GM21360 (cell line): ENCODE results near the gene PSMC1.

ENCODE experiments used
- ATAC-seq: cut with Tn5 transposase; IDR thresholded peaks from one replicate; pipeline ENCODE4 v1.9.1; 2021; ENCODE audit warnings: mild to moderate bottlenecking, moderate library complexity; ENCODE audit not compliant: unreplicated experiment

PSMC1 gene

DNA sequence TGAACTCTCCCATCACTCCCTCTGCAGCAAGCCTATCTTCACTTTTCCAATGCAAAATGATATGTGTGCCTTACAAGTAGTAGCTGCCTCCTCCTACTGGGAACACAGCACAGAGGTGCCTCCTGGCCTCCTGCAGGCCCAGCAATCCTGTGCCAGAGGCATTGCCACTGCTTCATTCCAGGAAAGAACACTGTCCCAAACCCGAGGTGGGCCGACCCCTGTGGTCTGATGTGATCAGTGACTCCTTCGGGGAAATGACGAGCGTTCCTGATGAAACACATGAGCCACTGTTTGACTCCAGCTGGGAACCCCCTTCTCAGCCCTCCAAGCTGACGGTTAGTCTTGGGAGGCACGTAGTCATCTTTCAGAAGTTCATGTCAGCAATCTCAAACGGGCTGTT lies 19.5 kb downstream of the PSMC1 start:
- no peak for ATAC-seq

DNA sequence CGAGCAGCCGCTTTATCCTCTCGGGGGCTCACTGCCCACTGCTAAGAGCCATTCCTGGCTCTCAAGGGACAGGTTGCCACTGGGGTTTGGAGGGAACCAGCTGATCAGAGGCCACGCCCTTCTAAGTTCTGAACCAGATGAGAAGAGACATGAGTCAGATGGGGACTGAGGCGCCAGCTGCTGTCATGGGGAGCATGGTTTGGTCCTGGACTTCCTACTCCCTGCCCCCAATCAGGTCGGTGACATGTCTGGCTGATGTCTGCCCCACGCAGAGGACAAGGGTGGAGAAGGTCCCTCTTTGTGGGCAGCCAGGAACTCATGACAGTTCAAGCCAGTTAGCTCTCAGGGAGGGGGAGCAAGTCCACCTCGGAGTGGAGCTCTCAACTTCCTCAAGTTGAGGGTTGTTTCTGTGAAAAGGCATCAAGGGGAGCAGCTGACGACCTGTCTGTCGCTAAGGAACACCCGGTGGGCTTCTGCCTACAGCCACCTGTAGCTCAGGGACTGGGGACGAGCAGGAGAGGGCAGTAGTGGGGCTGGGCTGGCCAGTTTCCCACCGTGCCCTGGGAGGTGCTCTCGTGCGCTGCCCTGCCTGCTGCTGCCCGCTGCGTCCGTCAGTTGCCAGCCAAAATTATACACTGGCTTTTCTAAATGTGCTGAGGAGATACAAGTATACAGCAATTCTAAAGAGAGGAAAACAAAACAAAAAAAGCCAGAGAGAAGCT lies 20.5 kb downstream of the PSMC1 start:
- ATAC-seq: no peak

DNA sequence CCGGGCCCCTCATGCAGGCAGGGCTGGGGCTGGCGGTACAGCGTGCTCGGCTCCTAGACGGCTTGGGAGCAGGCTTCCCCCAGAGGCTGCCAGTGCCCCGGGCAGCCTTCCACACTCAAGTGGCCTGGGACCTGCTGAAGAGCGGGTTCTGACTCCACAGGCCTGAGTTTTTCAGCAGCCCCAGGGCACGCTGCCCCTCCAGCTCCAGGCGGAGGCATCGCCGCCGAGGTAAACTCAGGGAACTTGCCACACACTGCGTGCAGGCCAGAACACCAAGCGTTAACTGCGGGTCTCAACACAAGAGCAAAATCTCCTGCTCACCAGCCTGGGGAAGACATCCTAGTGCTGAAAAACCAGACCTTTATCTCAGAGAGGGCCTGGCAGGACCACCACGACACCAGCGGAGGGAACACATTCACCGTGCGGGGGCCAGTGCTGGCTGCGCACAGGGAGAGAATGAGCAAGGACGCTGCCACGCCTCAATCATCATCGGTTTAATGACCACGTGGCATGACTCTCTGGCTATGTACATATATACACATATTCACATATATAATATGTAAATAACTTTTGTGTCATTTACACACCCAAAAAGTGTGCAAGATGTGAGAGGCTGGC lies 21.3 kb downstream of the PSMC1 start:
- ATAC-seq: no peak

DNA sequence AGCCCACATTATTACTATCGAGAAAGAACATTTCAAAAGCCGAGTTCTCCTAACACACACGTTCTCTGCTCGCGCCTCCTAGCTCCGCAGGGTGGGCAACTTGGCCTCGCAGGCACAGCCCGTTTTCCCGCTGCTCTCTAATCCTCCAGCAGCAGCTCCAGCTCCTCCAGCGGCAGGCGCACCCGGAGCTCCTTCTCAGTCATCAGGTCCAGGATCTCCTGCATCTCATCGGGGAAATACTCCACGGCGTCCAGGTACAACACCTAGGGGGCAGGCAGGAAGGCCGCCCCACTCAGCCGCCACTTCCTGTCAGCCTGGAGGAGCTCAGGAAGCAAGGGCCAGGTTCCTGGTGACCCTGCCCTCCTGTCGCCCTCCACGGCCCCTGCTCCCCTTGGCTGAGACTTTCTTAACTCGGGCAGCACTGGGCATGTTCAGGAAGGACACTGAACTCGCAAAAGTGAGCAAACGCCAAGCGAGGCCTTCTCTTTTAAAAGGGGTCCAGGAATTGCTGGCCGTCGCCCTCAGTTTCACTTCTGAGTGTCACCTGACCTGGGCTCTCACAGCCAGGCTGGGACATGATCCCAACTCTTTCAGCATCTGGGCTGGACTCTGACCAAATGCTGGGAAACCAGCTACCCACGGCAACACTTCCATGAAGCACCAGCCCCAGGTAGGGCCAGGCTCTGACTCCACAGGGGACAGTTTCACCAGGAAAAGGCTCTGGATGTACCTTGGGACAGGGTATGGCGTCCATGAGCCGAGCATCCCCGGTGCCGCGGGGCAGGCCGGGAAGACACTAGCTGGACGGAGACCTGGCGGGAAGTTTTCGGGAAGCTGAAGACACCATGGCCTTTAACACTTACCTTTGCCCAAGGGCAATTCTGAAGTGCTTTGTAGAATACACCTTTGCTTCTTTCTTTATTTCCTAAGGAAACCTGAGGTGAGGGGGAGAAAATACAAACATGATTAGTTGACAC lies 22.1 kb downstream of the PSMC1 start:
- no peak for ATAC-seq

DNA sequence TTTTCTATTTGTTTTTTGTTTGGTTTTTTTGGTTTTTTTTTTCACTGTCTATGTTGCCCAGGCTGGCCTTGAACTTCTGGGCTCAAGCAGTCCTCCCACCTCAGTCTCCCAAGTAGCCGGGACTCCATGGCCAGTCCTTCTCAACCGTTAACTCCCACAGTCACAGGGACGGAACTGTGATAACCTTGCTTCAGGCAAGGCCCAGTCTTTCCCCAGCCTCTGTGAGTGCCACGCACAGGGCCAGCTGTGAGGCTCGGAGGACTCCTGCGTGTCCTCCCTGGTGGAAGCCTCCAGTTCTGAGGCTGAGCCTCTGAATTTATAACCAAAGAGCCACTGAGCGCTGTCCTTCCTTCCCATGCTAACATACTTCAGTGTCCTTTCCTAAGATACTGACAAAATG lies 23.7 kb downstream of the PSMC1 start:
- ATAC-seq: no peak

DNA sequence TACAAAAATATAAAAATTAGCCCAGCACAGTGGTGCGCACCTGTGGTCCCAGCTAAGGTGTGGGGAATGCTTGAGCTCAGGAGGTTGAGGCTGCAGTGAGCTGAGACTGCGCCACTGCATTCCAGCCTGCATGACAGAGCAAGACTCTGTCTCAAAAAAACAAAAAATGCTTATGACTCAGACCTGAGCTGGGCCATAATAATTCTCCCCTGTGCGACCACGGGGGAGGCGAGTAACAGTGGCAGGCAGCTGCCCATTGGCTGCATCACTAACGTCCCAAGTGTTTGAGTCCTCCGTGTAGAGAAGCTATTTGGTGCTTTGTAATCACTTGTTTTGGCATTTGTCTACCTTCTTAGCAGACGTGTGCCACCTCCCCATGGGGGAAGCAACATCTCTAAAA lies 24.9 kb downstream of the PSMC1 start:
- ATAC-seq: no peak

DNA sequence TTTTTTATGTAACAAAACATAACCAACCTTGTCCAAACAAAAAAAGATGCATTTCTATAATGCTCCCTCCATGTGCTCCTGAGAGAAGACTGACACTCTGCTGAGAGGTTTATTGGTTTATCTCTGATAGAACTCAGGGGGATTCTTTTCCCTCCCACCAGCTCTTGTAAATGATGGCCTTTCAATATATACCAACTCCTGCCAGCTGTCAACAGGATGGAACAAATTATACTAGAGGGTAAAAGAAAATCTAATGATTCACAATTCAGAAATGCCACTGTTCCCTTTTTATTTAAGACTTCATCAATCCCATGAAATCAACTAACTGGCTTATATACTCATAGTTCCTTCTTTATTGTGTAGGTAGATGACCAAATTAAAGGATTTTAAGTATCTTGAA lies 25.4 kb downstream of the PSMC1 start:
- no peak for ATAC-seq

DNA sequence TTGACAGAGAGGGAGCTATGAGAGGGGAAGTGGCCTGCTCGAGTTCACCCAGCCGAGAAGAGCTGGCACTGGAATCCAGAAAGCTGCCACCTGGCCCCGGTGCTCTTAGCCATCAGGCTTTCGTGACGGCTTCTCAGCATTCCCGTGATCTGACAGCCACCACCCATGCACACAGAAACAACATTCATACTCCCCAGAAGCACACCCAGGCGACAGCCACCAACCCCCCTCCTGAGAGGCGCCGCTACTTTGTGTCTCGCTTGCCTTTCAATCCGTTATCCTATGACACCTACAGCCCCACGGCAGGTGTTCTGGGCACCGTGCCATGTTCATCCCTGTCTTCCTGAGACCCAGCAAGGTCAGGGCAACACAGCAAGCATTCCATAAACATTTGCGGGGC lies 31.4 kb downstream of the PSMC1 start:
- ATAC-seq: no peak

DNA sequence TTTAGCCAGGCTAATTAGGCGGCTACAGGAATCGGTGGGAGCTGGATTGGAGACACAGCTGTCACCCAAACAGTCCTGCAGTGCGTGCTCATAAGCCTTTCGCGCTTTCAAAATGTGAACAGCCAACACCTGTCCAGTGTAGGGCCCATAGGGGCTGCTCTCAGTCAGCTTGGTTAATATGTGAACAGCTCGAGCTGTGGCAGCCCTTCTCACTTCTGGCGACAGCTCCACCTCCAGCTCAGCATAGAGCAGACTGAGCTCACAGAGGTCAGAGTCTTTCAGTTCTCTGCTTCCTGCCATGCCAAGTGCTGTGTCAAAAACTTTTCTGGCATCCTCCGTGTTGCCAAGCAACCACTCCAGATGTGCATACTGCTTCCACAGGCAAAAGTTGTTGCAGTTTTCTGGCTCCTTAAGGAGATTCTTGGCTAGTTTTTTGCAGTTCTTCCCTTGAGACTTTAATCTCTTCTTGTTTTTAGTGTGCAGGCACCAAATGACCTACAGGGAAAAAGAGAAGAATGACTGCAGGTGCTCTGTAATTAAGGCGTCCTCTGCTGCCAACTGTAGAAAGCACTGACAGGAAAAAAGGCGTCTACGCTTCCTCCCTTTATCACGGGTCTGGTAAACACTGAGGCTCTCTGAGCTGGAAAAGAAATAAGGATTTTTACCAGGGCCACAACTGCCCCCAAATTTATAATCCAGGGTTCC lies 32.5 kb downstream of the PSMC1 start:
- no peak for ATAC-seq

DNA sequence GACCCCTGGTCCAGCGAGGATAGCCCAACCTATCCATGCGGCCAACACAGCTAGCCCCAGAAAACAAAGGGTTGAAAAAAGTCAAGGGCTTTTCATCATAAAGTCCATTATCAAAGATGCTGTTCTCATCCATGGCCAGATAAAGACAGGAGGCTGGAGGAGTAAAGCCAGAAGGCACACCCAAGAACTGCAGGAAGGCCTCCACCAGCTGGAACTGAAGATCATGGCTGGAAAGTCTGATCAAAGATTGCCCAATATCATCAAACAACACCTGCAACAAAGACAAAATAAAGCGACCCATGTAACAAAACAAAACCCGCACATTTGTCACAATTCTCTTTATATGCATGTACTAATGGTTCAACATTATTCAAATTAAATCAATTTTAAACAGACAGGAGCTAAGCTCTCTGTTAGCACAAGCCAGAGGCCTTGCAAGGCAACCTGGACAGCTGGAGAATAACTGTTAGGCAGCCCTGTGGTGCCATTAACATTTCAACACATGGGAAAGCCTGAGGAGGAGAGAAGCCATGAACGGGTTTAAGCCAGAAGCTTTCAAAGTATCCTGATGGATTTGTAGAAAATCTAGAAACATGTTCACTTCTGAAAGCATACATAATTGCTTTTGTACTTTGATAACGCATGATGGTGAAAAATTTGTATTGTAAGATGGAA lies 34.1 kb downstream of the PSMC1 start:
- ATAC-seq: no peak

DNA sequence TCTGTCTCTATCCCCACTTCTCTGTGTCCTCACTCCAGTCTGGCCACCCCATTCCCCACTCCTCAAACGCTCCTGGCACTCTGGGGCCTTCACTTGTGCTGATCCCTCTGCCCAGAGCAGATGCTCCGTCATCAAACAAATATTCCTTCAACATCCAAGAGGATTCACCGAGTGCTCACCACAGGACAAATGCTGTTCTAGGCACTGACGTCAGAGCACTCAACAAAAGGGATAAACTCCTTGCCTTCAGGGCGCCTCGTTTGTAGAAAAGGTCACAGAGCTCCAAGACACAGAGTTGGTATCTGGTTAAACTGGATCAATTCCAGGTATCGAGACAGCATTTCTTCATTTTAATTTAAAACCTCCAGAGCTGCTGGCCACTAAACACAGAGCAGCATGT lies 35.3 kb downstream of the PSMC1 start:
- ATAC-seq: no peak

DNA sequence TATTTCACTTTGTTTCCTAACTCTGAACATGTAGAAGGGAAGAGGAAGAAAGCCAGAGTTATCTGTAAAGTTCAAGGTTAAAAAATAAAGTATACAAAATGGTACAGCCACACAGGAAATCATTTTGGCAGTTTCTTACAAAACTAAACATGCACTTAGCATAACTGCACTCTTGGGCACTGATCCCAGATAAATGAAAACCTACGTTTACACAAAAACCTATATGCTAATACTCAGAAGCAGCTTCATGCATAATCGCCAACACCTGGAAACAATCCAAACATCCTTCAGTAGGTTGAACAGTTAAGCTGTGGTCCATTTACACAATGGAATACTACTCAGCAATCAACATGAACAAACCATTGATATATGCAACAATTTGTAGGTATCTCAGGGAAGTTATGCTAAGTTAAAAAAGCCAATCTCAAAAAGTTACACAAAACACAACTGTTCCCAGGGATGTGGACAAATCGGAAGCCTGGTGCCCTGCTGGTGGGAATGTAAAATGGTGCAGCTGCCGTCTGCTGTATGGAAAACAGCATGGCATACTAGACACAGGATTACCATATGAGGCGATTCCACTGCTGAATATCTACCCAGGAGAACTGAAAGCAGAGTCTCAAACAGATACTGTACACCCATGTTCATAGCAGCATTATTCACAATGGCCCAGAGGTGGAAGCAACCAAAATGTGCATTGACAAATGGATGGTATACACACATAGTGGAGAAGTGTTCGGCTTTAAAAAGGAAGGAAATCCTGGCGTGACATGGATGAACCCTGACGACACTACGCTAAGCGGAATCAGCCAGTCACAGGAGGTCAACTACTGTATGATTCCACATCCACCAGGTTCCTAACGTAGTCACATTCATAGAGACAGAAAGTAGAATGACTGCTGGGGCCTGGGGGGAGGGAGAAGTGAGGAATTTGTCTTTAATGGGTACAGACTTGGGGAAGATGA lies 37.7 kb downstream of the PSMC1 start:
- no peak for ATAC-seq

DNA sequence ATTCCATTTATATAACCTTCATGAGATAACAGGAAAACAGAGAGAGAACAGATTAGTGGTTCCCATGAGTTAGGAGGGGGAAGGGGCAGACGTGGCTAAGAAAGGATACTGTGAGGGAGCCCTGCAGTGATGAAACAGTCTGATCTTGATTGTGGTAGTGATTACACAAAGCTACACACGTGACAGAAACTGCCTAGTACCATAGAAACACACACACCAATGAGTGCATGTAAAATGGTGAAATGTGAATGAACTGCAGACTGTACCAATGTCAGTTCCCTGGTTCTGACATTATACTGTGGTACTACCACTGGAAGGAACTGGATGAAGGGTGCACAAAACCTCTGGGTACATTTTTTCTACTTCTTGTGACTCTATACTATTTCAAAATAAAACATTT lies 38.5 kb downstream of the PSMC1 start:
- no peak for ATAC-seq

DNA sequence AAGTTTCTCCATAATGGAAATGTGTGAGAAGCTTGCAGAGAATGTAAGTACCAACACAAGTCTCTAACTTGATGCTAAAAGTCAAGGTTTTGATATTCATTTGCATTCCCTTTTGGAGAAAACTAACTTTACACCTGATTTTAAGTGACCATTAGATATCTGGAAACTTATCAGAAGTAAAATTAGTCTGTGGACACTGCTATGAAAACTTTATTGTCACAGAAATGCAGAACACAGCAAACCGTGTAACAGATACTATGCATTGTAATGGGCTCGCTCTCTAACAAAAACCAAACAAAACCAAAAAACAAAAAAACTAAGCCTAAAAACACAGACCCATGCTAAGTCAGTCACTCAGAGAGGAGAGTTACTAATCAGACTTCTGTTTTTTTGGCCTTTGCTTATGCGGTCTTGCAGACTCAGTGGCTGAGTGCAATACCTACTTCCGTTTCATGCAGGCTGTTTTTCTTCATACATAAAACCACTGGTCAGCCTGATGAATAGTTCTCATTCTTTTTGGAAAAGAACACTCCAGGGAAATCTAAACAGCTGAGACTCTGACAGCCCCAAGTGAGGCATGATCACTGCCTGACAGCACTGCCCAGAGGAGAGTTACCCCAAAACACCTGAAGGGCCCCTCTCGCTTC lies 39.6 kb downstream of the PSMC1 start:
- ATAC-seq: no peak

DNA sequence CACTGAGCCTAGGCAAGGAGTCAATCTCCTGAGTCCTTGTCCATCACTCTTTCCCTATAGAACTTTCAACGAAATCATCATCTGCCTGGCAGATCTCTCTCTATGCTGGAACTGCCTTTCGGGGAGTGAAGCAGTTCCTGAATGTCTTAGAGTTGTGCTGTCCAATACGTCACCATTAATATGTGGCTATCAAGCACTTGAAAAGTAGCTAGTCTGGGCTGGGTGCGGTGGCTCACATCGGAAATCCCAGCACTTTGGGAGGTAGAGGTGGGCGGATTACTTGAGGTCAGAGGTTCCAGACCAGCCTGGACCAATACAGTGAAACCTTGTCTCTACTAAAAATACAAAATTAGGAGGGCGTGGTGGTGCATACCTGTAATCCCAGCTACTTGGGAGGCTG lies 40.3 kb downstream of the PSMC1 start:
- no peak for ATAC-seq

DNA sequence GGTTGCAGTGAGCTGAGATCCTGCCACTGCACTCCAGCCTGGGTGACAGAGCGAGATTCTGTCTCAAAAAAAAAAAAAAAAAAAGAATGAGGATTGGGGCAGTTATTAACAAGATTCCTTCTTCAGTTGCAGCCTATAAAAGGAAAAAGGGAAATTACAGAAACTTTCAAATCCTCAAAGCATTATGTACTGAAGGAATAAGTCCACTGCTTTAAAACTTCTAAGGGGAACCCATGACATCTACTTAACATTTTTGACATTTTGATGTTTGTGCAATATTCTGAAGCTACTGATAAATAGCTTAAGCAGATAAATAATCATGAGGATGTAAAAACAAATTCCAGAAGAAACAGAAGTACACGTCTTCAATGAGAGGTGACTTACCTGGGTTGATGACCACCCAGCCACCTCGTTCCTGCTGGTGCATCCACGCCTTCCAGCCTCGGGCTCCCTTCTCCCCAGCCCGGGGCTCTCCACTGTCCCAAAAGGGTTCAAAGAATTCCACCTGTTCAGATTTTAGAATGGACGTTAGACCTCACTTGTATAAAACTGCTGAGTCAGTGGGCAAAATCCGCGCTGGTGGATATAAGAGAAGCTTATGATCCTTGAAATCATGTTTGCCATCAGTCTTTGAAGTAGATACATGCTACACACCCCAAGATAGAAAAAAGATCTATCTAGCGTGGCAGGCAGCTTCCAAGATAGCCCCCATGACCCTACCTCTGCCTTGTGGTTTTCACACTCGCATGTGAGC lies 41.7 kb downstream of the PSMC1 start:
- no peak for ATAC-seq

DNA sequence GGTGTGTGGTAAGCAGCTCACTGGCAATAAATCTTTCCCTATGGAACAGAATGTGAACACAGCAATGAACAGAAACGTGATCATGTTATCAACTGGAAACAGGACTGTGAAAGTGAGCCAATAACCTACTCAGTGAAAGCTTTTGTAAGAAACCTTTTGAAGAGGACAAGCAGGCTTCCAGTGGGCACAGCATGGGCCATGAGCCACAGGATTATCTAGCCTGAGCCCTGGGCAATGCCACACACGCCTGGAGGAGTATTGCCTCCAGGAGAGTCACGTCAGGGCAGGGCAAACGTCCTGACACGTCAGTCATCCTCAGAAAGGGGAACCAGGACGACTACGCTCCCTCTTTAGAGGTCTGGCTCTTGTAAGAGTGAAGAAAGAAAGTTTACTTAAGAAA lies 43.1 kb downstream of the PSMC1 start:
- no peak for ATAC-seq

DNA sequence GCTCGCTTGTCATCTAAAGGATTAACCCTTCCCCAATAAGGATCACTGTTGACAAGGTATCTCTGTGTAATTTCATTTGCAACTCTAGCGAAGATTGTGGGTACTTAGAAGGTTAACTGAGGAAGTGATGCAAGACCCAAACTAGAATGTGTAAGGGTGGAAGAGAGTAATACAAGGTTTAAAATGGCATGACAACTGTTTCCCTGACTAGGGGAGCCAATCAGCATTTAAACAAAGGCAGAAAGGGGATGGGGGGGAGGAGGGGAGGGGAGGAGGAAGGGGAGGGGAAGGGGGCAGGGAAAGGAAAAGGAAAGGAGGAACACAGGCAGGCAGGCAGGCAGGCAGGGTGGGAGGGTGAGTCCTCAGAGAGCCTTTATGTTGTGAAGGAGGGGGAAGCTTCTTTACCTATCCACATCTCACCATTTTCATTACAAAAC lies 44.3 kb downstream of the PSMC1 start:
- no peak for ATAC-seq
